Heart left ventricle (tissue), 16 donors: ENCODE data around the gene TNNI3K. TPM values are rescaled to one million over a fixed set of nuclear protein-coding genes. Genes with fewer than 3 reads are reported as not detected.
A peak's percentile ranks its signal among the peaks of the same experiment; 100 is the strongest.

Source experiments
- ATAC-seq, 4 donors: fragments of 200-7000 bp; cut with Tn5 transposase; one replicate each; pipeline ENCODE4 v1.9.1; 2020 to 2022; ENCODE audit warnings: moderate library complexity in 4 of 4, mild to moderate bottlenecking in 3 of 4, moderate number of reproducible peaks in 1 of 4
- DNase-seq, 5 donors: peaks; one replicate each; pipeline ENCODE4 v3.0.0-alpha.2; 2020
- H3K27ac ChIP-seq, 12 donors: fragments of 200-600 bp; sonication (generic) in 4 of 12; one replicate each; pipeline versions ENCODE4 v1.5.0 to v1.8.0; 2016 to 2022; ENCODE audit warnings: mild to moderate bottlenecking in 2 of 12
- H3K27me3 ChIP-seq, 9 donors: fragments of 200-600 bp; sonication (generic) in 2 of 9; one replicate each; pipeline versions ENCODE4 v1.5.1 to v1.8.0; 2016 to 2022; ENCODE audit warnings: mild to moderate bottlenecking in 3 of 9
- H3K36me3 ChIP-seq, 9 donors: fragments of 200-600 bp; sonication (generic) in 2 of 9; one replicate each; pipeline versions ENCODE4 v1.5.0 to v1.8.0; 2018 to 2022; ENCODE audit warnings: mild to moderate bottlenecking in 2 of 9
- H3K4me1 ChIP-seq, 12 donors: fragments of 200-600 bp; sonication (generic) in 4 of 12; one replicate each; pipeline versions ENCODE4 v1.5.0 to v1.8.0; 2016 to 2022; ENCODE audit warnings: mild to moderate bottlenecking in 3 of 12
- H3K4me3 ChIP-seq, 12 donors: fragments of 200-600 bp; sonication (generic) in 4 of 12; one replicate each; pipeline versions ENCODE4 v1.5.0 to v1.8.0; 2017 to 2022; ENCODE audit warnings: mild to moderate bottlenecking in 9 of 12, moderate library complexity in 4 of 12
- H3K9me3 ChIP-seq, 12 donors: fragments of 200-600 bp; sonication (generic) in 4 of 12; one replicate each; pipeline versions ENCODE4 v1.5.0 to v1.8.0; 2016 to 2022; ENCODE audit warnings: mild to moderate bottlenecking in 1 of 12
- CTCF ChIP-seq, 12 donors: fragments of 200-600 bp; sonication (generic) in 4 of 12; IDR thresholded peaks; one replicate each; pipeline versions ENCODE4 v1.5.0 to v1.8.0; 2018 to 2022; ENCODE audit warnings: antibody characterized with exemption in 12 of 12, mild to moderate bottlenecking in 5 of 12
- POLR2A ChIP-seq, 2 donors: fragments of 450-650 bp; IDR thresholded peaks; one replicate each; pipeline ENCODE4 v1.6.1; 2017; ENCODE audit warnings: antibody characterized with exemption in 2 of 2, mild to moderate bottlenecking in 2 of 2, moderate library complexity in 2 of 2
- WGBS, 4 donors: extraction: QIAGEN DNeasy Blood & Tissue Kit in 2 of 4; methylation state at CpG; one replicate each; pipeline versions ENCODE4 v1.1.5 to v1.1.7; 2013 to 2018; 5-methylcytosine and 5-hydroxymethylcytosine counted together
- intact Hi-C, 10 donors: fragments of 100-400 bp; cut with DNase I; formaldehyde crosslinking; loops; one replicate each; pipeline versions ENCODE4 v1.11.1 to v1.14.2; 2022
- polyA plus RNA-seq, 2 donors: library from polyadenylated mRNA; stranded (reverse); fragments of 200-250 nt; gene quantifications; one replicate each; pipeline ENCODE4 v1.2.3, GENCODE V29; 2013
- total RNA-seq, 9 donors: library from RNA; depleted of rRNA in 2 of 9; stranded (reverse); fragments of >200 nt in 2 of 9; fragmentation: NEBNext Ultra II Directional in 3 of 9; extraction: Animal tissue kit (Norgen Biotek cat#: 25700) in 3 of 9; gene quantifications; one replicate each; pipeline versions ENCODE4 v1.1.0 to v1.2.4, GENCODE V29; 2016 to 2023
- donor health status: ischemic (EF 13 %, LVEDD 7.1; RV severe dilation, severe dysfunction).
- donor health status: healthy with polysubstance abuse.
- donor health status: DM: no; HTN: yes; CAD: no.
- donor health status: DM: no; HTN: no; CAD: no.
- donor health status: ischemic (EF 25% LVEDD 6.9; RV normal size, moderate dysfunction).
- donor health status: ischemic (EF 25% LVEDD 5.7; RV mildly dilated, moderate dysfunction).
- donor health status: healthy.
- donor health status: DM: yes; HTN: yes; CAD: no.
- donor health status: ischemic (EF 35%, LVEDD 5.7; RV mildly dilated, moderate dysfunction).
- donor health status: nonischemic (EF 11% LVEDD 7.7; RV severe dilation, severe dysfunction).
- donor health status: DM: yes; HTN: yes; CAD: no.
- donor health status: PGD.
- donor health status: ischemic (EF 29% LVEDD 5.4; RV normal size, mild dysfunction).
- donor health status: nonischemic (EF 23%, LVEDD 6.1; RV moderate dilation, normal function).

The TNNI3K gene
- total and polyA plus RNA-seq, 11 donors, result 11.5 to 108 (median 59.9) TPM

- no peak overlapping the region for H3K4me3 ChIP-seq
- TF ChIP-seq CTCF (IDR thresholded peaks at IDR 0.05) (no peak), POLR2A (IDR thresholded peaks at IDR 0.05) (no peak)
- no peaks in the 10 kb centered on the region for H3K27me3 ChIP-seq
- H3K4me1 ChIP-seq, result peaks cover 0 to 36% (median 1%) of the 10 kb centered on the region in 12 donors
- ATAC-seq (no peak), DNase-seq (no peak)
- no peaks in the 10 kb centered on the region for H3K36me3 ChIP-seq
- H3K9me3 ChIP-seq, result no peaks in the 10 kb centered on the region
- 0 to 20% (median 0%) methylated on average over 1 of the region's 1 CpG for WGBS, 4 donors
- peak overlapping the region in 2 of 12 donors; percentile 4 to 36 for H3K27ac ChIP-seq
- intact Hi-C loops, result no loop called here
Observed at GRCh38 chr1:74432325-74432724, 197.1 kb downstream of the TNNI3K start.

GRCh38 chr1:74434321-74434720 lies 199.1 kb downstream of the TNNI3K start:
- Histone ChIP-seq H3K4me3 (no peak overlapping the region), H3K36me3 (peaks cover 0 to 2% (median 0%) of the 10 kb centered on the region in 9 donors), H3K4me1 (peaks cover 0 to 36% (median 1%) of the 10 kb centered on the region in 12 donors), H3K27me3 (no peaks in the 10 kb centered on the region), H3K27ac (no peak overlapping the region), H3K9me3 (no peaks in the 10 kb centered on the region)
- DNase-seq (no peak), ATAC-seq (no peak)
- 57 to 70% (median 67%) methylated on average over 2 of the region's 2 CpGs for WGBS, 4 donors
- intact Hi-C loops, result no loop called here
- TF ChIP-seq CTCF (IDR thresholded peaks at IDR 0.05), result no peak
- no peak for TF ChIP-seq POLR2A (IDR thresholded peaks at IDR 0.05)

GRCh38 chr1:74436078-74436477 lies 200.9 kb downstream of the TNNI3K start:
- TF ChIP-seq POLR2A (IDR thresholded peaks at IDR 0.05), result no peak
- TF ChIP-seq CTCF (IDR thresholded peaks at IDR 0.05), result no peak
- WGBS, 4 donors, result 40 to 52% (median 44%) methylated on average over 1 of the region's 1 CpG
- Histone ChIP-seq H3K27me3 (no peaks in the 10 kb centered on the region), H3K9me3 (no peaks in the 10 kb centered on the region), H3K27ac (peak overlapping the region in 2 of 12 donors; percentile 3 to 29), H3K36me3 (peaks cover 0 to 15% (median 0%) of the 10 kb centered on the region in 9 donors), H3K4me3 (no peak overlapping the region), H3K4me1 (peaks cover 0 to 29% (median 1%) of the 10 kb centered on the region in 12 donors)
- intact Hi-C loops, result no loop called here
- ATAC-seq, result no peak
- DNase-seq, result no peak

GRCh38 chr1:74437035-74437434 lies 201.8 kb downstream of the TNNI3K start:
- 63 to 72% (median 67%) methylated on average over 1 of the region's 1 CpG for WGBS, 4 donors
- Histone ChIP-seq H3K27ac (peak overlapping the region in 1 of 12 donors; percentile 29), H3K4me3 (no peak overlapping the region), H3K9me3 (no peaks in the 10 kb centered on the region), H3K36me3 (peaks cover 0 to 19% (median 0%) of the 10 kb centered on the region in 9 donors), H3K27me3 (no peaks in the 10 kb centered on the region), H3K4me1 (peaks cover 0 to 26% (median 1%) of the 10 kb centered on the region in 12 donors)
- intact Hi-C loops, result no loop called here
- TF ChIP-seq CTCF (IDR thresholded peaks at IDR 0.05), result no peak
- TF ChIP-seq POLR2A (IDR thresholded peaks at IDR 0.05), result no peak
- ATAC-seq (no peak), DNase-seq (no peak)
